Loucy (cell line): ENCODE measurements around the gene CCBE1.

Experiments used
- H2AFZ ChIP-seq: fragments of 200-600 bp; sonication (generic); 2 replicates; pipeline ENCODE4 v1.6.0; 2016; ENCODE audit warnings: antibody characterized with exemption, mild to moderate bottlenecking, low read length, moderate library complexity
- H3F3A ChIP-seq: fragments of 200-600 bp; 2 replicates; pipeline ENCODE4 v1.6.0; 2016; ENCODE audit warnings: antibody characterized with exemption, low read depth, mild to moderate bottlenecking
- H3K27me3 ChIP-seq: fragments of 200-600 bp; sonication (generic); 2 replicates; pipeline ENCODE4 v1.6.1; 2014; ENCODE audit warnings: low read length, mild to moderate bottlenecking; ENCODE audit not compliant: insufficient read depth, poor library complexity, severe bottlenecking
- H3K36me3 ChIP-seq: fragments of 200-600 bp; sonication (generic); 2 replicates; pipeline ENCODE4 v1.6.1; 2016; ENCODE audit warnings: low read length; ENCODE audit not compliant: insufficient read depth
- H3K4me1 ChIP-seq: fragments of 200-600 bp; sonication (generic); 2 replicates; pipeline ENCODE4 v1.5.1; 2014; ENCODE audit warnings: low read length, mild to moderate bottlenecking; ENCODE audit not compliant: insufficient read depth, poor library complexity, severe bottlenecking
- H3K4me2 ChIP-seq: fragments of 200-600 bp; sonication (generic); 2 replicates; pipeline ENCODE4 v1.6.0; 2014; ENCODE audit warnings: antibody characterized with exemption, low read length, low read depth, mild to moderate bottlenecking; ENCODE audit not compliant: poor library complexity, severe bottlenecking
- H3K4me3 ChIP-seq: fragments of 200-600 bp; sonication (generic); 2 replicates; pipeline ENCODE4 v1.5.1; 2014; ENCODE audit warnings: low read length, mild to moderate bottlenecking, mixed read lengths; ENCODE audit not compliant: poor library complexity, severe bottlenecking
- H3K79me2 ChIP-seq: fragments of 200-600 bp; sonication (generic); 2 replicates; pipeline ENCODE4 v1.6.1; 2014; ENCODE audit warnings: low read length; ENCODE audit not compliant: insufficient read depth
- H3K9ac ChIP-seq: fragments of 200-600 bp; sonication (generic); 2 replicates; pipeline ENCODE4 v1.6.0; 2014; ENCODE audit warnings: mild to moderate bottlenecking, low read depth, low read length, moderate library complexity; ENCODE audit not compliant: poor library complexity, severe bottlenecking
- H3K9me2 ChIP-seq: fragments of 200-600 bp; sonication (generic); replicated peaks from 2 replicates; pipeline ENCODE4 v1.6.1; 2016; ENCODE audit warnings: low read depth, low read length, mixed read lengths
- H3K9me3 ChIP-seq: fragments of 200-600 bp; sonication (generic); 2 replicates; pipeline ENCODE4 v1.6.1; 2014; ENCODE audit warnings: mild to moderate bottlenecking, antibody characterized with exemption, low read length, low read depth; ENCODE audit not compliant: insufficient read depth
- H4K20me1 ChIP-seq: fragments of 200-600 bp; sonication (generic); 2 replicates; pipeline ENCODE4 v1.6.0; 2014; ENCODE audit warnings: antibody characterized with exemption, low read length, mild to moderate bottlenecking; ENCODE audit not compliant: insufficient read depth, poor library complexity, severe bottlenecking
- CTCF ChIP-seq: fragments of 200-600 bp; sonication (generic); conservative IDR thresholded peaks from 2 replicates; pipeline ENCODE4 v1.5.1; 2014; ENCODE audit warnings: mild to moderate bottlenecking, antibody characterized with exemption, low read length
- EZH2phosphoT487 ChIP-seq: fragments of 200-600 bp; IDR thresholded peaks from 2 replicates; pipeline ENCODE4 v1.6.1; 2018; ENCODE audit warnings: antibody characterized with exemption, mild to moderate bottlenecking, moderate library complexity, borderline replicate concordance

The CCBE1 gene

GRCh38 chr18:59605633-59606192, 91.5 kb downstream of the CCBE1 start:
- no peaks in the 10 kb centered on the region for H3K9me3 ChIP-seq
- TF ChIP-seq EZH2phosphoT487 (no peak), CTCF (no peak)
- H3K9me2 ChIP-seq, result no peaks in the 10 kb centered on the region
- no peak overlapping the region for H3K4me2 ChIP-seq
- no peak overlapping the region for H3K4me3 ChIP-seq
- H3K36me3 ChIP-seq, result no peaks in the 10 kb centered on the region
- H4K20me1 ChIP-seq, result no peaks in the 10 kb centered on the region
- H2AFZ ChIP-seq, result no peak overlapping the region
- H3K79me2 ChIP-seq, result no peaks in the 10 kb centered on the region
- peaks cover 10% of the 10 kb centered on the region for H3K4me1 ChIP-seq
- no peak overlapping the region for H3K9ac ChIP-seq
- H3K27me3 ChIP-seq, result no peaks in the 10 kb centered on the region
- H3F3A ChIP-seq, result no peaks in the 10 kb centered on the region

DNA sequence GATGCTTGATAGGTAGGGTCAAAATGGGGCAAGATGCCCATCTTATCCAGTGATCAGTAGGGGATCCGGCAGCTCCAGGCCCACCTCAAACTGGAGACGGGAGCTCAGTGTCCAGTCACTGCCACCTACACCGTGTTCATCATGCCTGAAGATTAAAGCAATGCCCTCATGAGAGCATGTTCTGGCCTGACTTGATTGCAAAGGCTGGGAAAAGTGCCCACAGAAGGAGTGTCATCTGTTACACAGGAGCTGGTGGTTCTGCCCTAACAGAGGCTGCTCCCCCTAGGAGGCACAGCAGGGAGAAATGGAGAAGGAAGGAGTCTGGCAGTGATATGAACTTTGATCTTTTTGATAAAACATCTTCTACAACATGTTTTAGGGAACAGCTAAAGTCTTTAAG, 92.3 kb downstream of the CCBE1 start:
- no peaks in the 10 kb centered on the region for H4K20me1 ChIP-seq
- H3F3A ChIP-seq, result no peaks in the 10 kb centered on the region
- no peak for TF ChIP-seq CTCF
- TF ChIP-seq EZH2phosphoT487, result no peak
- no peak overlapping the region for H2AFZ ChIP-seq
- no peaks in the 10 kb centered on the region for H3K9me3 ChIP-seq
- H3K79me2 ChIP-seq, result no peaks in the 10 kb centered on the region
- H3K4me2 ChIP-seq, result no peak overlapping the region
- no peaks in the 10 kb centered on the region for H3K9me2 ChIP-seq
- peaks cover 1% of the 10 kb centered on the region for H3K4me1 ChIP-seq
- no peaks in the 10 kb centered on the region for H3K27me3 ChIP-seq
- H3K36me3 ChIP-seq, result no peaks in the 10 kb centered on the region
- H3K9ac ChIP-seq, result no peak overlapping the region
- H3K4me3 ChIP-seq, result no peak overlapping the region

DNA sequence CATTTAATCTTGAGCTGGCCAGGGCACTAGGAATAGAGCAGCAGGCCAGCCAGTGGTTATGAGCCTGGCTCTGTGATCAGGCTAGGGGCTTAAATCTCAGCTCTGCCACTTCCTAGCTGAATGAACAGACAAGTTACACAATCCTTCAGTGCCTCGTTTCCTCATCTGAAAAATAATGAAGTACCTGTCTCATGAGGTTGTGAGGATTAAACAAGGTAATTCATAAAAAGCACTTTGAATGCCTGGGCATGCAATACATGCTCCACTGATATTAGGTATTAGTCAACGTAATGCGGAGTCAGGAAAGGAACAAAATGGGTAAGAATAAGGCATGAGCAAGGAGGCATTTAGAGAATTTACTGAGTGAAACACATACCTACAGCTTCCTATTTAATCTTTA, 100.2 kb downstream of the CCBE1 start:
- Histone ChIP-seq H3K9me3 (no peaks in the 10 kb centered on the region), H3K4me2 (no peak overlapping the region), H3K9me2 (no peaks in the 10 kb centered on the region), H3K9ac (no peak overlapping the region), H3K27me3 (no peaks in the 10 kb centered on the region), H2AFZ (no peak overlapping the region), H3K4me1 (no peaks in the 10 kb centered on the region), H4K20me1 (no peaks in the 10 kb centered on the region), H3K36me3 (no peaks in the 10 kb centered on the region), H3K4me3 (no peak overlapping the region), H3K79me2 (no peaks in the 10 kb centered on the region), H3F3A (no peaks in the 10 kb centered on the region)
- no peak for TF ChIP-seq EZH2phosphoT487
- no peak for TF ChIP-seq CTCF
